ENCODE data around the gene PEAK1.
"Not testable (repeated sequence)": the region's sequence is repeated elsewhere in the genome, so short reads cannot be mapped to it uniquely, and the experiment has no call there.

The PEAK1 gene

DNA sequence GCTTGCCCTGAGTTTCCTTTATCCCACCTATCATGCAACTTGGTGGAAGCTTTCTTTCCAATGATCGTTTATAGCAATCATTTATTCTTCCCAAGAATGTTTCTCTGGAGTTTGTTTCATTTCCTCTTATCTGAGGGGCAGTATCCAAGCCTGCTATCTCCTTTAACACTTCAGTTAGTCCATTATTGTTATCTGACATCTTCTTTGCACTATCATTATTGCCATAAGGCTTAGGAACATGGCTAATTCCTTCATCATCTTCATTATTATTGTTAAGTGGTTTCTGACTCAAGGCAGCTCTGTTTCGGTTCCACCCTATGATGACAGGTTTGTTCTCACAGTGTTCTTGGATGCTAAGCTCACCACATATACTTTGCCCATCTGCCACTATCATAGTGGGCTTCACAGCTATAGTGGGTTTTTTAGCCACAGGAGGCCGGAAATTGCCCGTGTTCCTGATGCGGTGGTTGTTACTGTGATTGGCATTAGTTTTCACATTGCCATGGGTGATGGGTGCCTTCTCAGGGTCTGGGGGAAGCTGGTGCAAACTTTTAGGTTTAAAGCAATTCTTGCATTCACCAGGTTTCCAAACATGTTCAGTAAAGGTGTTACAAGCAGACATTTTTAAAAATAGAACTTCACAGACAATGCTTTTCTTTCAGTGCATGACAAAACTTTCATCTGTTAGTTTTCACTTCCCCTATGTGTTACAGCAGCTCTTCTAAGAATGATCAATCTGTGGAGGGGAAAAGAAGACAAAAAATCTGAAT lies 238.4 kb downstream of the PEAK1 start:
- H3K27ac ChIP-seq (ENCODE audit: low read length) = no peak overlapping the region
- no peak overlapping the region for H3K4me3 ChIP-seq (ENCODE audit: low read length)
- H3K27me3 ChIP-seq (ENCODE audit: control insufficient read depth, insufficient read depth, low read length) = no peaks in the 10 kb centered on the region
- WGBS (ENCODE audit: insufficient coverage, insufficient read length) = no CpG with 5 or more reads among the region's 5 CpGs
- H3K4me1 ChIP-seq (ENCODE audit: control insufficient read depth, insufficient read depth, low read length) = no peaks in the 10 kb centered on the region
- DNase-seq (ENCODE audit: low read depth, low spot score) = no peak
- H3K36me3 ChIP-seq (ENCODE audit: control insufficient read depth, insufficient read depth, low read length) = no peaks in the 10 kb centered on the region
- H3K9me3 ChIP-seq (ENCODE audit: control insufficient read depth, insufficient read depth, low read length) = no peaks in the 10 kb centered on the region

- DNase-seq (ENCODE audit: low read depth, low spot score) = no peak
- Histone ChIP-seq H3K27ac (ENCODE audit: low read length) (no peak overlapping the region), H3K36me3 (ENCODE audit: control insufficient read depth, insufficient read depth, low read length) (no peaks in the 10 kb centered on the region), H3K4me3 (ENCODE audit: low read length) (no peak overlapping the region), H3K9me3 (ENCODE audit: control insufficient read depth, insufficient read depth, low read length) (no peaks in the 10 kb centered on the region), H3K4me1 (ENCODE audit: control insufficient read depth, insufficient read depth, low read length) (no peaks in the 10 kb centered on the region), H3K27me3 (ENCODE audit: control insufficient read depth, insufficient read depth, low read length) (no peaks in the 10 kb centered on the region)
- no CpG with 5 or more reads among the region's 5 CpGs for WGBS (ENCODE audit: insufficient coverage, insufficient read length)
Observed at GRCh38 chr15:77180757-77181156, 239.1 kb downstream of the PEAK1 start.

DNA sequence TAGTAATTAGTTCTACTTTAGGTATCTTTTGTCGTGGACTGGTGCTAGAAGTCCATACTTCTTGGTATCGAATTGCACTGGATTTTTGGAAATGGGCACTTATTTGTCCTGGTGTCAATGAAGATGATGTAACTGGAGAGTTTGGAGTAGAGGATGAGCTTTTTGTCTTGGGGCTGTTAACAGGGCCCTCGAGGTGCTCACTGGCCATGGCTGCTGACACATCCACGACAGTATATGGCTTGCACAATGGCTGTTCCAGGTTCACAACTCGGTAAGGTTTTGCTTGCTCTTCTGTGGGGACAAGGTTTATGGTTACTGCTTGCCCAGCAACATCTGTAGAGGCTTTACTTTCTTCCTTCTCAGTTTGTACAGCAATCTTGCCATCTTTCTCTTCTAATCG lies 239.6 kb downstream of the PEAK1 start:
- WGBS (ENCODE audit: insufficient coverage, insufficient read length) = no CpG with 5 or more reads among the region's 6 CpGs
- DNase-seq (ENCODE audit: low read depth, low spot score) = no peak
- H3K27me3 ChIP-seq (ENCODE audit: control insufficient read depth, insufficient read depth, low read length) = no peaks in the 10 kb centered on the region
- H3K4me3 ChIP-seq (ENCODE audit: low read length) = no peak overlapping the region
- no peak overlapping the region for H3K27ac ChIP-seq (ENCODE audit: low read length)
- no peaks in the 10 kb centered on the region for H3K4me1 ChIP-seq (ENCODE audit: control insufficient read depth, insufficient read depth, low read length)
- H3K36me3 ChIP-seq (ENCODE audit: control insufficient read depth, insufficient read depth, low read length) = no peaks in the 10 kb centered on the region
- H3K9me3 ChIP-seq (ENCODE audit: control insufficient read depth, insufficient read depth, low read length) = no peaks in the 10 kb centered on the region

- no peak overlapping the region for H3K4me3 ChIP-seq (ENCODE audit: low read length)
- DNase-seq (ENCODE audit: low read depth, low spot score) = no peak
- H3K36me3 ChIP-seq (ENCODE audit: control insufficient read depth, insufficient read depth, low read length) = no peaks in the 10 kb centered on the region
- H3K27me3 ChIP-seq (ENCODE audit: control insufficient read depth, insufficient read depth, low read length) = no peaks in the 10 kb centered on the region
- H3K9me3 ChIP-seq (ENCODE audit: control insufficient read depth, insufficient read depth, low read length) = no peaks in the 10 kb centered on the region
- H3K27ac ChIP-seq (ENCODE audit: low read length) = no peak overlapping the region
- no peaks in the 10 kb centered on the region for H3K4me1 ChIP-seq (ENCODE audit: control insufficient read depth, insufficient read depth, low read length)
Observed at GRCh38 chr15:77179541-77179998, 240.3 kb downstream of the PEAK1 start.

DNA sequence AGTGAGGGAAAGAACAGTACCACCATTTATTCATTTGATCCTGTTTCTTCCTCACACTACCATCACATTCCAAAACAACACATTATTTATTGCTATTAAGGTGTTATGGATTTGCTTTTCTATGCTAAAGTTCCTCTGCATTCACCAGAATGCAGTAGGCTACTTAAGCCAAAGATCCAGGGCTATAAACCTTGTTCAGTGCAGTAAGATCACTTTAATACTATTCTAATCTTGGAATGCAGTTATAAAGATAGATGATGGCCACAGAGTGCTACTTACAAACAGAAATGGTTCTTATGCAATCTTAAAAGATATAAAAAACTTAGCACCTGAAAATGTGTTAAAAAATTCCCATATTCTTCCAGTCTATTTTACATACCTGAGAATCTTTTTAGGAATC lies 241.5 kb downstream of the PEAK1 start:
- H3K9me3 ChIP-seq (ENCODE audit: control insufficient read depth, insufficient read depth, low read length) = no peaks in the 10 kb centered on the region
- H3K27me3 ChIP-seq (ENCODE audit: control insufficient read depth, insufficient read depth, low read length) = no peaks in the 10 kb centered on the region
- no peaks in the 10 kb centered on the region for H3K4me1 ChIP-seq (ENCODE audit: control insufficient read depth, insufficient read depth, low read length)
- DNase-seq (ENCODE audit: low read depth, low spot score) = no peak
- H3K36me3 ChIP-seq (ENCODE audit: control insufficient read depth, insufficient read depth, low read length) = no peaks in the 10 kb centered on the region
- H3K4me3 ChIP-seq (ENCODE audit: low read length) = no peak overlapping the region
- H3K27ac ChIP-seq (ENCODE audit: low read length) = no peak overlapping the region

GRCh38 chr15:77176148-77176547 lies 243.8 kb downstream of the PEAK1 start:
- not testable (repeated sequence) for DNase-seq (ENCODE audit: low read depth, low spot score); H3K36me3 ChIP-seq (ENCODE audit: control insufficient read depth, insufficient read depth, low read length); H3K4me3 ChIP-seq (ENCODE audit: low read length); H3K4me1 ChIP-seq (ENCODE audit: control insufficient read depth, insufficient read depth, low read length); H3K27ac ChIP-seq (ENCODE audit: low read length); H3K9me3 ChIP-seq (ENCODE audit: control insufficient read depth, insufficient read depth, low read length); H3K27me3 ChIP-seq (ENCODE audit: control insufficient read depth, insufficient read depth, low read length)
- no CpG with 5 or more reads among the region's 1 CpG for WGBS (ENCODE audit: insufficient coverage, insufficient read length)

DNA sequence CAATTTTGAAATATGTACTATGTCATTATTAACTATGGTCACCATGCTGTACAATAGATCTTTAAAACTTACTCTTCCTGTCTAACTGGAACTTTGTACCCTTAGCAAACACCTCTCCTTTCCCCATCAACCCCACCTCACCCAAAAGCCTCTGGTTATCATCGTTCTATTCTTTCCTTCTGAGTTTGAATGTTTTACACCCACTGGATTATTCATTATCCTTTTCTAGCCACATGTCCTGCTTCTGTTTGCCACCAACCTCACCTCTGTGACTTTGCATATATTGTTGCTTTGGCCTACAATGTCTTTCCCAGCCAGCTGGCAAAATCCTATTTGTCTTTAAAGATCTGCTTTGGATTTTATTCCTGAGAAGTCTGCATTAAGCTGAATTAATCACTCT lies 246.4 kb downstream of the PEAK1 start:
- Histone ChIP-seq H3K9me3 (ENCODE audit: control insufficient read depth, insufficient read depth, low read length) (no peaks in the 10 kb centered on the region), H3K27ac (ENCODE audit: low read length) (no peak overlapping the region), H3K4me3 (ENCODE audit: low read length) (no peak overlapping the region), H3K36me3 (ENCODE audit: control insufficient read depth, insufficient read depth, low read length) (no peaks in the 10 kb centered on the region), H3K4me1 (ENCODE audit: control insufficient read depth, insufficient read depth, low read length) (no peaks in the 10 kb centered on the region), H3K27me3 (ENCODE audit: control insufficient read depth, insufficient read depth, low read length) (no peaks in the 10 kb centered on the region)
- no peak for DNase-seq (ENCODE audit: low read depth, low spot score)
- WGBS (ENCODE audit: insufficient coverage, insufficient read length) = no CpG with 5 or more reads among the region's 1 CpG

DNA sequence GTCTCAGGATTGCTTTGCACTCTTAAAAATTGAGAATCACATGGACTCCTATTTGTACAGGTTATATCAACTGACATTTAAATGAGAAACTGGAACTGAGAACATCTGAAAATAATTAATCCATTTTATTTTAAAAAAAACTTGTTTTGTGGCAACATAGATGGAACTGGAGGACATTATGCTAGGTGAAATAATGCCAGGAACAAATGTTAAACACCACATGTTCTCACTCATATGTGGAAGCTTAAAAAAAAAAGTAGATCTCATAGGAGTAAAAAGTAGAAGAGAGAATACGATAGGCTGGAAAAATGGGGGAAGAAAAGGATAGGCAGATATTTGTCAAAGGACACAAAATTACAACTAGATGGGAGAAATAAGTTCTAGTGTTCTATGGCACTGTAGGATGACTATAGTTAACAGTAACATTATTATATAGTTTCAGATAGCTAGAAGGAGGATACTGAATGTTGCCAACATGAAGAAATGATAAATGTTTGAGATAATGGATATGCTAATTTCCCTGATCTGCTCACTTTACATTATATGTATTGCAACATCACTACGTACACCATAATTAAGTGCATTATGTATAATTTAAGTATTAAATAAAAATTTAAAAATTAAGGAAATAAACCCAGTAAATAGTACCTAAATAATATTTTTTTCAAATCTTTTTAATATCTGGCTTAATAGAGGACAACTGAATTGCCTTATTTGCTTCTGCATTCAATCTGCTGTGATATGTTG lies 248.5 kb downstream of the PEAK1 start:
- no peaks in the 10 kb centered on the region for H3K4me1 ChIP-seq (ENCODE audit: control insufficient read depth, insufficient read depth, low read length)
- H3K4me3 ChIP-seq (ENCODE audit: low read length) = no peak overlapping the region
- no peaks in the 10 kb centered on the region for H3K9me3 ChIP-seq (ENCODE audit: control insufficient read depth, insufficient read depth, low read length)
- no peaks in the 10 kb centered on the region for H3K36me3 ChIP-seq (ENCODE audit: control insufficient read depth, insufficient read depth, low read length)
- no peak overlapping the region for H3K27ac ChIP-seq (ENCODE audit: low read length)
- no peak for DNase-seq (ENCODE audit: low read depth, low spot score)
- H3K27me3 ChIP-seq (ENCODE audit: control insufficient read depth, insufficient read depth, low read length) = no peaks in the 10 kb centered on the region
- no CpG with 5 or more reads among the region's 2 CpGs for WGBS (ENCODE audit: insufficient coverage, insufficient read length)

GRCh38 chr15:77168616-77169015 lies 251.3 kb downstream of the PEAK1 start:
- no peaks in the 10 kb centered on the region for H3K4me1 ChIP-seq (ENCODE audit: control insufficient read depth, insufficient read depth, low read length)
- no peak overlapping the region for H3K27ac ChIP-seq (ENCODE audit: low read length)
- no peaks in the 10 kb centered on the region for H3K27me3 ChIP-seq (ENCODE audit: control insufficient read depth, insufficient read depth, low read length)
- H3K36me3 ChIP-seq (ENCODE audit: control insufficient read depth, insufficient read depth, low read length) = no peaks in the 10 kb centered on the region
- no CpG with 5 or more reads among the region's 3 CpGs for WGBS (ENCODE audit: insufficient coverage, insufficient read length)
- H3K9me3 ChIP-seq (ENCODE audit: control insufficient read depth, insufficient read depth, low read length) = no peaks in the 10 kb centered on the region
- H3K4me3 ChIP-seq (ENCODE audit: low read length) = no peak overlapping the region
- DNase-seq (ENCODE audit: low read depth, low spot score) = no peak

- Histone ChIP-seq H3K27ac (ENCODE audit: low read length) (no peak overlapping the region), H3K4me1 (ENCODE audit: control insufficient read depth, insufficient read depth, low read length) (no peaks in the 10 kb centered on the region), H3K4me3 (ENCODE audit: low read length) (no peak overlapping the region), H3K9me3 (ENCODE audit: control insufficient read depth, insufficient read depth, low read length) (no peaks in the 10 kb centered on the region), H3K36me3 (ENCODE audit: control insufficient read depth, insufficient read depth, low read length) (no peaks in the 10 kb centered on the region), H3K27me3 (ENCODE audit: control insufficient read depth, insufficient read depth, low read length) (no peaks in the 10 kb centered on the region)
- DNase-seq (ENCODE audit: low read depth, low spot score) = no peak
- WGBS (ENCODE audit: insufficient coverage, insufficient read length) = no CpG with 5 or more reads among the region's 5 CpGs
Observed at GRCh38 chr15:77168141-77168540, 251.8 kb downstream of the PEAK1 start.

DNA sequence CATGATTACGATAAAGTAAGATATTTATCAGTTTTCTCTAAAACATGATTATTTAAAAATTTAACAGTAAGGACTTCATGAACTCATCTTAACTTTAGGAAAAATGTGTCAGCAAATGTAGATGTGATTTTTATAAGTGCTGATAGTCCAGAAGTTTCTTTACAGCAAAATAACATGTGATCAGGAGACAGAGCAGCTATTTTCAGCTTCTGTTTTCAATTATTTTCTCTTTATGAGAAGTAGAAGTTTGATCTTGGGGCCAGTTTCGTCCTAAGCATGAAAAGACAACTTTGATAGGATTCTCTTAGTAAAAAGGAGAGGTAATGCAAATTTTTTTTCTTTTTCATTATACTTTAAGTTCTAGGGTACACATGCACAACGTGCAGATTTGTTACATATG lies 252.5 kb downstream of the PEAK1 start:
- Histone ChIP-seq H3K4me1 (ENCODE audit: control insufficient read depth, insufficient read depth, low read length) (no peaks in the 10 kb centered on the region), H3K36me3 (ENCODE audit: control insufficient read depth, insufficient read depth, low read length) (no peaks in the 10 kb centered on the region), H3K4me3 (ENCODE audit: low read length) (no peak overlapping the region), H3K27me3 (ENCODE audit: control insufficient read depth, insufficient read depth, low read length) (no peaks in the 10 kb centered on the region), H3K27ac (ENCODE audit: low read length) (no peak overlapping the region), H3K9me3 (ENCODE audit: control insufficient read depth, insufficient read depth, low read length) (no peaks in the 10 kb centered on the region)
- WGBS (ENCODE audit: insufficient coverage, insufficient read length) = no CpG with 5 or more reads among the region's 3 CpGs
- no peak for DNase-seq (ENCODE audit: low read depth, low spot score)
